ENCODE measurements around the gene KCNJ9. TPM values are rescaled to one million over a fixed set of nuclear protein-coding genes. Genes with fewer than 3 reads are reported as not detected.

The KCNJ9 gene
- polyA plus RNA-seq, 1 donor from 2014 or later: 8.0 TPM

DNA sequence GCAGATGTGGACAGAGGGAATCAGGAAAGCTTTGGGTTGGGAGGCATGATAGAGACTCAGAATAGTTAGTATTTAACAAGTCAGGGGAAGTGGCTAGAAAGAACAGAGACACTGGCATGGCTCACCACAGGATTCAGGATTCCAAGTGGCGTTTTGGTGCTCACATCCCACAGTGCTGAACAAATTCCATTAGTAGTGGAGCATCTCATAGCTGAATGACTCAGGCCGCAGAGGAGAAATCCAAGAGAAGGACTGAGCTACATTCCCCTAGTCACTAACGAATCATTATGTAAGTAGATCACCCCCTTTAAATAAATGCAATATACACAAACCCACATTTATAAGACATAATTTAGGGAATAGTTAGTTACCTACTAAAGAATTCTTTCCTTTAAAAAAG, 5.0 kb upstream of the KCNJ9 start:
- Histone ChIP-seq H3K36me3 (ENCODE audit: insufficient read depth, low read length) (no peaks in the 10 kb centered on the region), H3K27me3 (ENCODE audit: insufficient read depth, low read depth, low read length) (peaks cover 7% of the 10 kb centered on the region), H3F3A (ENCODE audit: insufficient read depth, low read length, poor library complexity, severe bottlenecking) (no peaks in the 10 kb centered on the region), H3K4me2 (ENCODE audit: low read length) (no peak overlapping the region), H3K27ac (ENCODE audit: low read length) (no peak overlapping the region), H3K9me2 (ENCODE audit: insufficient read depth, low read length) (no peaks in the 10 kb centered on the region), H3K9me3 (ENCODE audit: low read length) (no peaks in the 10 kb centered on the region), H2AFZ (ENCODE audit: low read depth, low read length) (no peak overlapping the region), H3K79me2 (replicated peaks; ENCODE audit: insufficient read depth, low read length) (no peaks in the 10 kb centered on the region), H3K9ac (ENCODE audit: low read length) (no peak overlapping the region), H4K20me1 (ENCODE audit: insufficient read depth) (no peaks in the 10 kb centered on the region), H3K4me3 (ENCODE audit: low read length) (no peak overlapping the region)
- TF ChIP-seq, protein P1, sequence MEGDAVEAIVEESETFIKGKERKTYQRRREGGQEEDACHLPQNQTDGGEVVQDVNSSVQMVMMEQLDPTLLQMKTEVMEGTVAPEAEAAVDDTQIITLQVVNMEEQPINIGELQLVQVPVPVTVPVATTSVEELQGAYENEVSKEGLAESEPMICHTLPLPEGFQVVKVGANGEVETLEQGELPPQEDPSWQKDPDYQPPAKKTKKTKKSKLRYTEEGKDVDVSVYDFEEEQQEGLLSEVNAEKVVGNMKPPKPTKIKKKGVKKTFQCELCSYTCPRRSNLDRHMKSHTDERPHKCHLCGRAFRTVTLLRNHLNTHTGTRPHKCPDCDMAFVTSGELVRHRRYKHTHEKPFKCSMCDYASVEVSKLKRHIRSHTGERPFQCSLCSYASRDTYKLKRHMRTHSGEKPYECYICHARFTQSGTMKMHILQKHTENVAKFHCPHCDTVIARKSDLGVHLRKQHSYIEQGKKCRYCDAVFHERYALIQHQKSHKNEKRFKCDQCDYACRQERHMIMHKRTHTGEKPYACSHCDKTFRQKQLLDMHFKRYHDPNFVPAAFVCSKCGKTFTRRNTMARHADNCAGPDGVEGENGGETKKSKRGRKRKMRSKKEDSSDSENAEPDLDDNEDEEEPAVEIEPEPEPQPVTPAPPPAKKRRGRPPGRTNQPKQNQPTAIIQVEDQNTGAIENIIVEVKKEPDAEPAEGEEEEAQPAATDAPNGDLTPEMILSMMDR (IDR thresholded peaks at IDR 0.05; ENCODE audit: poor library complexity, severe bottlenecking): no peak
- TF ChIP-seq POLR2AphosphoS5 (IDR thresholded peaks at IDR 0.05) (no peak), SMC3 (conservative IDR thresholded peaks at IDR 0.05; ENCODE audit: poor library complexity) (no peak), MXI1 (conservative IDR thresholded peaks at IDR 0.05; ENCODE audit: poor library complexity, severe bottlenecking) (no peak), EP300 (conservative IDR thresholded peaks at IDR 0.05; ENCODE audit: poor library complexity, severe bottlenecking) (no peak), RAD21 (conservative IDR thresholded peaks at IDR 0.05) (no peak), TAF1 (IDR thresholded peaks at IDR 0.05; ENCODE audit: low read depth) (no peak), EZH2 (IDR thresholded peaks at IDR 0.05; ENCODE audit: borderline replicate concordance, insufficient read depth, low read length, poor library complexity, severe bottlenecking) (no peak)
- TF ChIP-seq, protein P2, sequence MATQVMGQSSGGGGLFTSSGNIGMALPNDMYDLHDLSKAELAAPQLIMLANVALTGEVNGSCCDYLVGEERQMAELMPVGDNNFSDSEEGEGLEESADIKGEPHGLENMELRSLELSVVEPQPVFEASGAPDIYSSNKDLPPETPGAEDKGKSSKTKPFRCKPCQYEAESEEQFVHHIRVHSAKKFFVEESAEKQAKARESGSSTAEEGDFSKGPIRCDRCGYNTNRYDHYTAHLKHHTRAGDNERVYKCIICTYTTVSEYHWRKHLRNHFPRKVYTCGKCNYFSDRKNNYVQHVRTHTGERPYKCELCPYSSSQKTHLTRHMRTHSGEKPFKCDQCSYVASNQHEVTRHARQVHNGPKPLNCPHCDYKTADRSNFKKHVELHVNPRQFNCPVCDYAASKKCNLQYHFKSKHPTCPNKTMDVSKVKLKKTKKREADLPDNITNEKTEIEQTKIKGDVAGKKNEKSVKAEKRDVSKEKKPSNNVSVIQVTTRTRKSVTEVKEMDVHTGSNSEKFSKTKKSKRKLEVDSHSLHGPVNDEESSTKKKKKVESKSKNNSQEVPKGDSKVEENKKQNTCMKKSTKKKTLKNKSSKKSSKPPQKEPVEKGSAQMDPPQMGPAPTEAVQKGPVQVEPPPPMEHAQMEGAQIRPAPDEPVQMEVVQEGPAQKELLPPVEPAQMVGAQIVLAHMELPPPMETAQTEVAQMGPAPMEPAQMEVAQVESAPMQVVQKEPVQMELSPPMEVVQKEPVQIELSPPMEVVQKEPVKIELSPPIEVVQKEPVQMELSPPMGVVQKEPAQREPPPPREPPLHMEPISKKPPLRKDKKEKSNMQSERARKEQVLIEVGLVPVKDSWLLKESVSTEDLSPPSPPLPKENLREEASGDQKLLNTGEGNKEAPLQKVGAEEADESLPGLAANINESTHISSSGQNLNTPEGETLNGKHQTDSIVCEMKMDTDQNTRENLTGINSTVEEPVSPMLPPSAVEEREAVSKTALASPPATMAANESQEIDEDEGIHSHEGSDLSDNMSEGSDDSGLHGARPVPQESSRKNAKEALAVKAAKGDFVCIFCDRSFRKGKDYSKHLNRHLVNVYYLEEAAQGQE (IDR thresholded peaks at IDR 0.05; ENCODE audit: borderline replicate concordance): no peak

DNA sequence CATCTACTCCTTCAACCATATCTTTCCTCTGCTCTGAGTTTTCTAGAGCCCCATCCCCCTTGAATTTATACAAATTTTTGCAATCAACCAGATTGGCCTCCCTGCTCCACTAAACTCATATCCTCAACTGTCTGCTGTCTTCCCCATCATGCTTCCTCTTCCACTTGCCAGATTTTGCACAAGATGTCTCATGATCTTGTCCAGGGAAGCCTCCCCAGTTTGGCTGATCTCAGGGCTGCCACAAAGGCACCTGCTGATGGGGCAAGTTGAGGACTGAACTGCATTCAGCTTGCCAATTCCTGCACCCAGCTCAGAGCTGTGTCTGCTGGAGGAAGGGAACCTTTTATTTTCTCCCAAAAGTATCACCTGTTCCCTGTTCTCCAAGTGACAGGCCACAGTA, 3.9 kb upstream of the KCNJ9 start:
- no peak overlapping the region for H3K4me2 ChIP-seq (ENCODE audit: low read length)
- no peak overlapping the region for H3K4me3 ChIP-seq (ENCODE audit: low read length)
- no peak overlapping the region for H2AFZ ChIP-seq (ENCODE audit: low read depth, low read length)
- no peaks in the 10 kb centered on the region for H3F3A ChIP-seq (ENCODE audit: insufficient read depth, low read length, poor library complexity, severe bottlenecking)
- no peaks in the 10 kb centered on the region for H3K36me3 ChIP-seq (ENCODE audit: insufficient read depth, low read length)
- no peak overlapping the region for H3K9ac ChIP-seq (ENCODE audit: low read length)
- no peak for TF ChIP-seq SMC3 (conservative IDR thresholded peaks at IDR 0.05; ENCODE audit: poor library complexity)
- TF ChIP-seq, protein P1 (IDR thresholded peaks at IDR 0.05; ENCODE audit: poor library complexity, severe bottlenecking): no peak
- no peak for TF ChIP-seq EP300 (conservative IDR thresholded peaks at IDR 0.05; ENCODE audit: poor library complexity, severe bottlenecking)
- TF ChIP-seq MXI1 (conservative IDR thresholded peaks at IDR 0.05; ENCODE audit: poor library complexity, severe bottlenecking): no peak
- TF ChIP-seq POLR2AphosphoS5 (IDR thresholded peaks at IDR 0.05): no peak
- no peak for TF ChIP-seq RAD21 (conservative IDR thresholded peaks at IDR 0.05)
- no peak for TF ChIP-seq TAF1 (IDR thresholded peaks at IDR 0.05; ENCODE audit: low read depth)
- TF ChIP-seq, protein P2 (IDR thresholded peaks at IDR 0.05; ENCODE audit: borderline replicate concordance): no peak
- no peak for TF ChIP-seq EZH2 (IDR thresholded peaks at IDR 0.05; ENCODE audit: borderline replicate concordance, insufficient read depth, low read length, poor library complexity, severe bottlenecking)
- no peaks in the 10 kb centered on the region for H3K79me2 ChIP-seq (replicated peaks; ENCODE audit: insufficient read depth, low read length)
- no peaks in the 10 kb centered on the region for H3K9me3 ChIP-seq (ENCODE audit: low read length)
- H3K9me2 ChIP-seq (ENCODE audit: insufficient read depth, low read length): no peaks in the 10 kb centered on the region
- H3K27me3 ChIP-seq (ENCODE audit: insufficient read depth, low read depth, low read length): no peaks in the 10 kb centered on the region
- no peaks in the 10 kb centered on the region for H4K20me1 ChIP-seq (ENCODE audit: insufficient read depth)
- H3K27ac ChIP-seq (ENCODE audit: low read length): no peak overlapping the region

All from neural cell (in vitro differentiated cells).